Mesothelial cell of epicardium (in vitro differentiated cells): ENCODE data around the gene LZTFL1. TPM values are rescaled to one million over a fixed set of nuclear protein-coding genes. Genes with fewer than 3 reads are reported as not detected.

Experiments
- DNase-seq, 2 experiments: peaks; one replicate each; pipeline ENCODE4 v3.0.0; 2021; ENCODE audit warnings: low spot score in 2 of 2; ENCODE audit not compliant: unreplicated experiment in 2 of 2
- H3K27ac Mint-ChIP-seq: 2 replicates; pipeline ENCODE4 v1.8.0; 2021; ENCODE audit warnings: mixed read lengths
- H3K27me3 Mint-ChIP-seq: 2 replicates; pipeline ENCODE4 v1.8.0; 2021; ENCODE audit warnings: low read depth, mixed read lengths
- H3K36me3 Mint-ChIP-seq: 2 replicates; pipeline ENCODE4 v1.8.0; 2021; ENCODE audit warnings: mixed read lengths
- H3K4me1 Mint-ChIP-seq: 2 replicates; pipeline ENCODE4 v1.8.0; 2021; ENCODE audit warnings: mixed read lengths
- H3K4me3 Mint-ChIP-seq: 2 replicates; pipeline ENCODE4 v1.8.0; 2021; ENCODE audit warnings: mild to moderate bottlenecking, moderate library complexity, mixed read lengths
- H3K9me3 Mint-ChIP-seq: 2 replicates; pipeline ENCODE4 v1.8.0; 2021; ENCODE audit warnings: mixed read lengths
- CTCF ChIP-seq: fragments of 200-600 bp; sonication (generic); IDR thresholded peaks from one replicate; pipeline ENCODE4 v1.5.0; 2021; ENCODE audit warnings: antibody characterized with exemption; ENCODE audit not compliant: unreplicated experiment
- total RNA-seq: library from RNA; stranded (reverse); gene quantifications from 3 replicates; pipeline ENCODE4 v1.2.1, GENCODE V29; 2021

The LZTFL1 gene
- total RNA-seq, 1 donor from 2014 or later: 21.7 TPM

DNA sequence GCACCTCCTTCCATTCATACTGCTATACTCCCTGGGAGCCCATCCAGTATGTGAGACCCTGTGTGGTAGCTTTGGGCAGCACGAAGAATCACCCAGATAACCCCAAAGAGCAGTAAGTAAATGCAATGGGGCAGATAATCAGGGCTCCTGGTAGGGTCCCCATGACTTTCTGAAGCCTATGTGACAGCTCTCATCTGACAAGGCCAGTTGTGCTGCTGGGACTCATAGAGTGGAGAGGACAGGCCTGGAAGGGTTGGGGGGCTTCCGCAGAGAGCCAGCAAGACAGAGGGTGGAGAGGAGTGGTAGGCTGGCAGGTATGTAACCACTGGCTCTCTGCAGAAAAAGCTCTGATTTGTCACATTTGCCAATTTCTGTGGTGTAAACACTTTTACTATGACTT is 42.3 kb downstream of the LZTFL1 start:
- Mint-ChIP-seq H3K9me3 (peaks cover under 1% of the 10 kb centered on the region), H3K4me1 (peaks cover 6% of the 10 kb centered on the region), H3K4me3 (no peak overlapping the region), H3K27me3 (peaks cover 58% of the 10 kb centered on the region), H3K36me3 (no peaks in the 10 kb centered on the region), H3K27ac (no peak overlapping the region)
- DNase-seq: no peak
- no peak for TF ChIP-seq CTCF

DNA sequence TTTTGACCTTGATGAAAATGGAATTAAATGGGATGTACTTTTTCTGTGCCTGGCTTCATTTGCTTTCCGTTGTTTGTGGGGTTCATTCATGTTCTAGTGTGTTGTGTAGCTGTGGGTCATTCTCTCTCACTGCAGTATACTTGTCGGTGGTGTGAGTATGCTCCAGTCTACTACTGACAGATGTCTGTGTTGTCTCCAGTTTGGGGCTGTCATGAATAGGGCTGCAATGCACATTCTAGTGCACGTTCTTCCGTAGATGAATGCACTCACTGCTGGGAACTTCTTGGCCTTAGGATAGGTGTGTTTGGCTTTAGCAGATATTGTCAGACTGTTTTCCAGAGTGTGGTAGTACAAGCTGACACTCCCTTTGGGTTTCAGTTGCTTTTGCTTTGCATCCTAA is 43.9 kb downstream of the LZTFL1 start:
- Mint-ChIP-seq H3K4me3 (no peak overlapping the region), H3K36me3 (no peaks in the 10 kb centered on the region), H3K27me3 (peaks cover 74% of the 10 kb centered on the region), H3K27ac (no peak overlapping the region), H3K9me3 (no peaks in the 10 kb centered on the region), H3K4me1 (peaks cover 6% of the 10 kb centered on the region)
- TF ChIP-seq CTCF: no peak
- no peak for DNase-seq

GRCh38 chr3:45796902-45797637 is 44.8 kb downstream of the LZTFL1 start:
- Mint-ChIP-seq H3K27ac (no peak overlapping the region), H3K4me3 (peak overlapping the region; percentile 51), H3K4me1 (peaks cover 6% of the 10 kb centered on the region), H3K36me3 (no peaks in the 10 kb centered on the region), H3K27me3 (peaks cover 77% of the 10 kb centered on the region), H3K9me3 (no peaks in the 10 kb centered on the region)
- no peak for TF ChIP-seq CTCF
- no peak for DNase-seq

- H3K27me3 Mint-ChIP-seq: peaks cover 85% of the 10 kb centered on the region
- no peak for TF ChIP-seq CTCF
These were observed 45.8 kb downstream of the LZTFL1 start, which contains the start of gene SLC6A20 for GRCh38 chr3:45795882-45796765. TSS of gene SLC6A20 (minus strand) at chr3:45796536. CDS start at chr3:45796419, 117 bp downstream.

GRCh38 chr3:45795509-45795881 is 46.4 kb downstream of the LZTFL1 start:
- no peak overlapping the region for H3K27ac Mint-ChIP-seq
- DNase-seq: no peak
- H3K27me3 Mint-ChIP-seq: peaks cover 90% of the 10 kb centered on the region
- H3K4me3 Mint-ChIP-seq: peak overlapping the region; percentile 59
- no peaks in the 10 kb centered on the region for H3K9me3 Mint-ChIP-seq
- TF ChIP-seq CTCF: no peak
- H3K36me3 Mint-ChIP-seq: no peaks in the 10 kb centered on the region
- peaks cover 6% of the 10 kb centered on the region for H3K4me1 Mint-ChIP-seq

More at GRCh38 chr3:45795882-45796765, 45.8 kb downstream of the LZTFL1 start, which contains the start of gene SLC6A20:
- Mint-ChIP-seq H3K4me1 (peaks cover 6% of the 10 kb centered on the region), H3K9me3 (no peaks in the 10 kb centered on the region), H3K27ac (no peak within 1 kb of the TSS), H3K36me3 (no peaks in the 10 kb centered on the region), H3K4me3 (peak within 1 kb of the TSS; percentile 59)
- DNase-seq: no peak
